HCT116 (cell line): Measurements from ENCODE around the gene CERS2. TPM values are rescaled to one million over a fixed set of nuclear protein-coding genes. Genes with fewer than 3 reads are reported as not detected.
"Not testable (repeated sequence)": the region's sequence is repeated elsewhere in the genome, so short reads cannot be mapped to it uniquely, and the experiment has no call there.

Experiments
- ATAC-seq: fragments of 200-7000 bp; cut with Tn5 transposase; 2 replicates; pipeline ENCODE4 v1.9.1; 2020; ENCODE audit warnings: mild to moderate bottlenecking, moderate library complexity
- BruUV-seq: library from RNA; stranded (reverse); fragments of 400-500 nt; replicated peaks from 2 replicates; lab custom pipeline; 2021; lab: Mats Ljungman, UMichigan
- CTCF ChIA-PET: fragments of 300-600 bp; sonication (Branson Sonifier 250); formaldehyde crosslinking; loops from one replicate; lab custom pipeline; 2021; ENCODE audit warnings: antibody characterized with exemption; lab: Charles Lee
- POLR2A ChIA-PET: fragments of 300-600, 350-600 bp; sonication (Branson Sonifier 250); formaldehyde crosslinking; loops from one replicate; lab custom pipeline; 2021; ENCODE audit warnings: antibody characterized with exemption; lab: Charles Lee
- RAD21 ChIA-PET, 2 experiments: fragments of 300-600 bp; sonication (Branson Sonifier 250); formaldehyde crosslinking; loops; one replicate each; lab custom pipeline; 2023; ENCODE audit warnings: low total read pairs in 2 of 2; ENCODE audit not compliant: uncharacterized antibody in 2 of 2, unreplicated experiment in 2 of 2, low non-redundant PET in 1 of 2; lab: Charles Lee
- DNase-seq: peaks from one replicate; pipeline ENCODE4 v3.0.0-alpha.2; 2010; ENCODE audit warnings: low read depth, low spot score
- H2AFZ ChIP-seq: fragments of 200-600 bp; shearing (Covaris generic), sonication (generic); 2 replicates; pipeline ENCODE4 v1.6.1; 2017; ENCODE audit warnings: low read depth, mixed run types, mixed read lengths, antibody characterized with exemption, low read length; ENCODE audit not compliant: poor library complexity, severe bottlenecking
- H3K27ac ChIP-seq: 2 replicates; pipeline ENCODE4 v1.5.1; 2012; ENCODE audit warnings: low read depth, low read length
- H3K27me3 ChIP-seq: fragments of 200-600 bp; sonication (generic); 2 replicates; pipeline ENCODE4 v1.6.1; 2016; ENCODE audit warnings: mixed run types, low read length, mixed read lengths; ENCODE audit not compliant: insufficient read depth
- H3K36me3 ChIP-seq, 2 experiments: fragments of 200-500 bp in 1 of 2; fragments of 200-600 bp in 1 of 2; sonication (Bioruptor generic) in 1 of 2; sonication (generic) in 1 of 2; 2 replicates each; pipeline versions ENCODE4 v1.5.1 to v1.6.1; 2014 to 2016; ENCODE audit warnings: low read length in 2 of 2, inconsistent platforms in 1 of 2, mixed read lengths in 1 of 2, mixed run types in 1 of 2; ENCODE audit not compliant: insufficient read depth in 2 of 2, control insufficient read depth in 1 of 2
- H3K4me1 ChIP-seq, 2 experiments: fragments of 200-600 bp in 1 of 2; sonication (generic) in 1 of 2; 2 replicates each; pipeline versions ENCODE4 v1.5.1 to v1.6.1; 2012 to 2017; ENCODE audit warnings: low read length in 2 of 2, inconsistent platforms in 1 of 2, mild to moderate bottlenecking in 1 of 2, mixed read lengths in 1 of 2, mixed run types in 1 of 2, moderate library complexity in 1 of 2; ENCODE audit not compliant: insufficient read depth in 2 of 2, control insufficient read depth in 1 of 2
- H3K4me2 ChIP-seq: fragments of 200-600 bp; sonication (generic); 2 replicates; pipeline ENCODE4 v1.6.1; 2017; ENCODE audit warnings: mixed run types, low read length, mixed read lengths
- H3K4me3 ChIP-seq, 2 experiments: fragments of 200-600 bp in 1 of 2; sonication (generic) in 1 of 2; replicated peaks in 1 of 2; 2 replicates each; pipeline ENCODE4 v1.5.1; 2011 to 2016; ENCODE audit warnings: low read length in 2 of 2, control low read depth in 1 of 2, low read depth in 1 of 2, mild to moderate bottlenecking in 1 of 2, mixed read lengths in 1 of 2, mixed run types in 1 of 2
- H3K79me2 ChIP-seq: fragments of 200-600 bp; sonication (generic); 2 replicates; pipeline ENCODE4 v1.6.1; 2017; ENCODE audit warnings: mild to moderate bottlenecking, mixed run types, low read length, moderate library complexity, mixed read lengths; ENCODE audit not compliant: insufficient read depth
- H3K9ac ChIP-seq: fragments of 200-600 bp; sonication (generic); 2 replicates; pipeline ENCODE4 v1.6.1; 2016; ENCODE audit warnings: low read length, mixed read lengths
- H3K9me2 ChIP-seq: fragments of 200-600 bp; sonication (generic), shearing (Covaris generic); 2 replicates; pipeline ENCODE4 v1.6.1; 2017; ENCODE audit warnings: mixed run types, mild to moderate bottlenecking, moderate library complexity; ENCODE audit not compliant: insufficient read depth
- H3K9me3 ChIP-seq, 2 experiments: fragments of 200-500 bp in 1 of 2; fragments of 200-600 bp in 1 of 2; sonication (Bioruptor generic) in 1 of 2; sonication (generic) in 1 of 2; 2 replicates each; pipeline ENCODE4 v1.6.1; 2014 to 2017; ENCODE audit warnings: low read length in 2 of 2, mixed read lengths in 2 of 2, inconsistent platforms in 1 of 2, low read depth in 1 of 2, mild to moderate bottlenecking in 1 of 2, mixed run types in 1 of 2, moderate library complexity in 1 of 2; ENCODE audit not compliant: control insufficient read depth in 1 of 2, insufficient read depth in 1 of 2
- H4K20me1 ChIP-seq: fragments of 200-600 bp; sonication (generic), shearing (Covaris generic); 2 replicates; pipeline ENCODE4 v1.6.1; 2017; ENCODE audit warnings: mixed run types, mild to moderate bottlenecking, moderate library complexity; ENCODE audit not compliant: insufficient read depth
- CBX3 ChIP-seq: IDR thresholded peaks from 2 replicates; pipeline ENCODE4 v1.6.1; 2012; ENCODE audit warnings: low read depth
- EZH2 ChIP-seq: fragments of 200-600 bp; sonication (generic); IDR thresholded peaks from 2 replicates; pipeline ENCODE4 v1.6.1; 2017; ENCODE audit warnings: antibody characterized with exemption, mixed run types
- FOSL1 ChIP-seq: IDR thresholded peaks from 2 replicates; pipeline ENCODE4 v1.6.1; 2012; ENCODE audit warnings: low read depth
- SP1 ChIP-seq: IDR thresholded peaks from 2 replicates; pipeline ENCODE4 v1.6.1; 2012; ENCODE audit warnings: low read depth
- YY1 ChIP-seq: IDR thresholded peaks from 2 replicates; pipeline ENCODE4 v1.6.1; 2011; ENCODE audit warnings: low read length, low read depth, moderate library complexity, mild to moderate bottlenecking; ENCODE audit not compliant: insufficient replicate concordance; ENCODE audit errors: extremely low read depth
- intact Hi-C: fragments of 100-400 bp; cut with micrococcal nuclease; formaldehyde crosslinking; loops from 2 replicates; pipeline ENCODE4 v1.10.0; 2022
- total RNA-seq: library from RNA; stranded (reverse); gene quantifications from one replicate; pipeline ENCODE4 v1.2.1, GENCODE V29; 2021; ENCODE audit not compliant: unreplicated experiment
- TF ChIP-seq, protein P1 (sequence below), 3 experiments: fragments of 200-600 bp in 1 of 3; sonication (generic) in 1 of 3; IDR thresholded peaks in 2 of 3; conservative IDR thresholded peaks in 1 of 3; 2 replicates each; pipeline ENCODE4 v1.5.1; 2012 to 2017; ENCODE audit warnings: low read depth in 2 of 3, low read length in 2 of 3, antibody characterized with exemption in 1 of 3, borderline replicate concordance in 1 of 3, control low read depth in 1 of 3, mild to moderate bottlenecking in 1 of 3, mixed read lengths in 1 of 3, mixed run types in 1 of 3, moderate library complexity in 1 of 3; ENCODE audit not compliant: insufficient read depth in 1 of 3

Gene CERS2
- total RNA-seq, 1 experiment from 2014 or later, result 218 TPM

DNA sequence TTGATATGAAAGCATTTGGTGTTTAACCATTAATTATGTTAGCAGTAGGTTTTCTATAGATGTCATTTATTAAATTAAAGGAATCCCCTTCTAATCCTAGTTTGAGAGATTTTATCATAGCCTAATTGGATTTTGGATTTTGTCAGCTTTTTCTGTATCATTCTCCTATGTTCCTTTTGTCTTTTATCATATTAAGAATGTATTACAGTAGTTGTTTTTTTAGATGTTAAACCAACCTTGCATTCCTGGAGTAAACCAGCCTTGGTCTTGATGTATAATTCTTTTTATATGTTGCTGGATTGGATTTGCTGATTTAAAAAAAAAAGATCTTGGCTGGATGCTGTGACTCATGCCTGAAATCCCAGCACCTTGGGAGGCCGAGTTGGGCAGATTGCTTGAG lies 42.9 kb downstream of the CERS2 start:
- no peak overlapping the region for H3K4me3 ChIP-seq
- H3K27ac ChIP-seq, result no peak overlapping the region
- DNase-seq (no peak), ATAC-seq (no peak)
- H2AFZ ChIP-seq, result no peak overlapping the region
- ChIA-PET POLR2A (no interaction called here), RAD21 (no interaction called here), CTCF (no interaction called here)
- H3K36me3 ChIP-seq, result peaks cover 31 to 39% of the 10 kb centered on the region in 2 experiments
- H3K9ac ChIP-seq, result no peak overlapping the region
- H4K20me1 ChIP-seq, result no peaks in the 10 kb centered on the region
- H3K9me3 ChIP-seq, result peaks cover 0 to 5% of the 10 kb centered on the region in 2 experiments; a peak in 2 of 4 replicates
- H3K79me2 ChIP-seq, result peaks cover 64% of the 10 kb centered on the region
- no peaks in the 10 kb centered on the region for H3K27me3 ChIP-seq
- peaks cover 6 to 9% of the 10 kb centered on the region in 2 experiments for H3K4me1 ChIP-seq
- no TSS peak for BruUV-seq
- TF ChIP-seq EZH2 (no peak), SP1 (no peak), YY1 (no peak), FOSL1 (no peak), CBX3 (0 out of 2 replicates have a peak, but pooled peaks have one; percentile 20)
- TF ChIP-seq, protein P1, sequence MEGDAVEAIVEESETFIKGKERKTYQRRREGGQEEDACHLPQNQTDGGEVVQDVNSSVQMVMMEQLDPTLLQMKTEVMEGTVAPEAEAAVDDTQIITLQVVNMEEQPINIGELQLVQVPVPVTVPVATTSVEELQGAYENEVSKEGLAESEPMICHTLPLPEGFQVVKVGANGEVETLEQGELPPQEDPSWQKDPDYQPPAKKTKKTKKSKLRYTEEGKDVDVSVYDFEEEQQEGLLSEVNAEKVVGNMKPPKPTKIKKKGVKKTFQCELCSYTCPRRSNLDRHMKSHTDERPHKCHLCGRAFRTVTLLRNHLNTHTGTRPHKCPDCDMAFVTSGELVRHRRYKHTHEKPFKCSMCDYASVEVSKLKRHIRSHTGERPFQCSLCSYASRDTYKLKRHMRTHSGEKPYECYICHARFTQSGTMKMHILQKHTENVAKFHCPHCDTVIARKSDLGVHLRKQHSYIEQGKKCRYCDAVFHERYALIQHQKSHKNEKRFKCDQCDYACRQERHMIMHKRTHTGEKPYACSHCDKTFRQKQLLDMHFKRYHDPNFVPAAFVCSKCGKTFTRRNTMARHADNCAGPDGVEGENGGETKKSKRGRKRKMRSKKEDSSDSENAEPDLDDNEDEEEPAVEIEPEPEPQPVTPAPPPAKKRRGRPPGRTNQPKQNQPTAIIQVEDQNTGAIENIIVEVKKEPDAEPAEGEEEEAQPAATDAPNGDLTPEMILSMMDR (IDR thresholded peaks at IDR 0.05 in 2 of 3, conservative IDR thresholded peaks at IDR 0.05 in 1 of 3; ENCODE audit: borderline replicate concordance in 1 of 3, insufficient read depth in 1 of 3, low read depth in 2 of 3, low read length in 2 of 3), result no peak
- TF ChIP-seq, all 23 proteins: peak for 1
- Histone ChIP-seq H3K4me2 (no peak overlapping the region), H3K9me2 (no peaks in the 10 kb centered on the region)
- intact Hi-C loops, result no loop called here

DNA sequence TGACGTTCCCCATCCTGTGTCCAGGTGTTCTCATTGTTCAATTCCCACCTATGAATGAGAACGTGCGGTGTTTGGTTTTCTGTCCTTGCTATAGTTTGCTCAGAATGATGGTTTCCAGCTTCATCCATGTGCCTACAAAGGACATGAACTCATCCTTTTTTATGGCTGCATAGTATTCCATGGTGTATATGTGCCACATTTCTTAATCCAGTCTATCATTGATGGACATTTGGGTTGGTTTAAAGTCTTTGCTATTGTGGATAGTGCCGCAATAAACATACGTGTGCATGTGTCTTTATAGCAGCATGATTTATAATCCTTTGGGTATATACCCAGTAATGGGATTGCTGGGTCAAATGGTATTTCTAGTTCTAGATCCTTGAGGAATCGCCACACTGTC lies 45.9 kb downstream of the CERS2 start:
- RAD21 ChIA-PET, CTCF ChIA-PET, DNase-seq, H3K9me2 ChIP-seq, H2AFZ ChIP-seq, H3K9ac ChIP-seq, ATAC-seq, H3K27ac ChIP-seq, BruUV-seq, H3K27me3 ChIP-seq, H3K9me3 ChIP-seq, H3K4me3 ChIP-seq, H4K20me1 ChIP-seq, H3K4me2 ChIP-seq, POLR2A ChIA-PET: not testable (repeated sequence)
- Histone ChIP-seq H3K36me3 (peaks cover 21 to 39% of the 10 kb centered on the region in 2 experiments), H3K4me1 (peaks cover 6 to 16% of the 10 kb centered on the region in 2 experiments), H3K79me2 (peaks cover 46% of the 10 kb centered on the region)
- intact Hi-C loops, result loop anchor here (5.0 to 10.0 kb wide), 2 partner anchors 49 to 304 kb away; partner anchors contain the start of gene ENSA
